ENCODE data around the gene CPT1B.

CPT1B gene

DNA sequence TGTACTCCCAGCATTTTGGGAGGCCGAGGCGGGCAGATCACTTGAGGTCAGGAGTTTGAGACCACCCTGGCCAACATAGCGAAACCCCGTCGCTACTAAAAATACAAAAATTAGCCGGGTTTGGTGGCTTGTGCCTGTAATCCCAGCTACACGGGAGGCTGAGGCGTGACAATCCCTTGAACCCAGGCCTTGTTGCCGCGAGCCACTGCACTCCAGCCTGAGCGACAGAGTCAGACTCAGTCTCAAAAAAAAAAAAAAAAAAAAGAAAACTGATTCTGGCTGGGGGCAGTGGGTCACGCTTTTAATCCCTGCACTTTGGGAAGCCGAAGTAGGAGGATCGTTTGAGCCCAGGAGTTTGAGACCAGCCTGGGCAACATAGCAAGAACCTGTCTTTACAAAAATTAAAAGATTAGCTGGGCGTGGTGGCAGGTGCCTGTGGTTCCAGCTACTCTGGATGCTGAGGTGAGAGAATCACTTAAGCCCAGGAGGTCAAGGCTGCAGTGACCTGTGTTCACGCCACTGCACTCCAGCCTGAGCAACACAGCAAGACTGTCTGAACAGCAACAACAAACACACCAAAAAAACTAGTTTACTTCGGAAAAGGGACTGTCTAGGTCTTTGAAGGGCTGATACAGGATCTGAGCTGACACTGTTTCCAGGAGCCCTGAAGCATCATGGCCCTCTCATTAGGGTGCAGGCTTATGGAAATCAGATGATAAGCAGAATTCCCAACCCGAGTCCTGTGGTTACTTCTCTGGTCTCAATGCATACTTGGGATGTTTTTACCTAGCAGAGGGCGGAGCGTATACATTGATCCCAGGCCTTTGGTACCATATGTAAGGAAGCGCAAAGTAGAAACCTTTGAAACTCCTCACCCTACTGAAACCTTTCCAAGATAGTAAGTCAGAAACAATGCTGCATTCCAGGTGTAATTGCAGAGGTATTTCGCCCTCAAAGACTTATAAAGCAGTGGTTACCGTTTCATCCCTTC, 6.2 kb upstream of the CPT1B start:
- DNase-seq, result no peak

DNA sequence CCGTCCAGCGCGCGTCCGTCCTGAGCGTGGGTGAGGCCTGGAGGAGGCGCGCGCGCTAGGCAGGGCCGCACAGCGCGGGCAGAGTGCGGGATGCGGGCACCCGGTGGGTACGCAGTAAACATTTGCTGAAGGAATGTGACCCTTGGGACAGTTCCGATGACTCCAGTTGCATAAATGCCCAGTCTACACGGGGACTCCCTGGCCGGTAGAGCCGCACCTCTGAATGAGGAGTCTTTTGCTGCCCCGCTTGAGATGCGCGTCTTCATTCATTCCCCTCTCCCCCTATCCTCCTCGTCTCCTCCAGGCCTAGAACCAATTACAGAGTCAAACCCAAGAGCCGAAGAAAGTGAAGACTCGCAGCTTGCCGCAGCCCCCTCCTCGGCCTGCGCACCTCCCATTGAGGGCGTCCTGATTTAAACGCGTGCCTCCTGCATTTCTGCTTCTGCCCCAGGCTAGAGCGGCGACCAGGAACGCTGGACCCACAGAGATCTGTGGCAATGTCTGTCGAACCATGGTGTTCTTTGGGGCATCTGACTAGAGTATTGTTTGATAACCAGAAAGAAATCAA, 5.2 kb upstream of the CPT1B start:
- DNase-seq, result no peak

DNA sequence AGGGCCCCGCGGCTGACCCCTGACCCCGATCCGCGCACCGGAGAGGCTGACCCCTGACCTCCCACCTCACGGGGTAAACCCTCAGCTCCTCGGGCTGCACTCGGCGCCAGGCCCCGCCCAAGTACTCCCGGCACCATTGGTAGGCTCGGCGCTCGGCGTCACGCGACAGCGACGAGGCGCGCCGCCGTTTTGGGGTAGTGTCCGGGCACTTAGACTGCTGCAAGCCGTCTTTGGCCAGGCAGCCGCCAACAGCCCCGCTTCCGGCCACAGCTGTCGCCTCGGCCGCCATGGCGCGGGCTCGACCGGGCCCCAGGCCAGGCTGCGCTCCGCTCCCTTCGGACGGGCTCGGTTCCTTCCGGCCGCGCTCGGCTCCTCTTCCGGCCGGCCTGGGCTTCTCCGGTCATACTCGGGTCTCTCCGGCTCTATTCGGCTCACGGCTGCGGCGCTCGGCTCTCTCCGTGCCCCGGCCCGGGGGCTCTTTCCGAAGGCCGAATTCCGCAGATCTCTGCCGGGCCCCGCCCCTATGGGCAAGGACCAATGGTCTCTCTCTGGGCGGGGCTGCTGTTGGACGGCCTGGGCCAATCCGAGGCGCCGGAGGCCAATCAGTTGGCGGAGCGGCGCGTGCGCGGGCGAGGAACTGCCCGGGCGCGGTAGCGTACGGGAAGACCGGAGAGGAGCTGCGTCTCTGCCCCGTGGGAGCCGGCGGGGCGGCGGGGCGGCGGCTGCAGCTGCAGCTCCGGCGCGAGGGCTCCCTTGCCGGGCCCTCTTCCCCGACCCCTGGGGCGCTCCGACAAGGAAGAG, 4.5 kb upstream of the CPT1B start, which contains the start of gene CHKB:
Gene CHKB, minus strand, starts transcription at position 357 of the 801 bp plus-strand sequence. Its CDS starts 68 bp downstream, at position 289.
- peak; percentile 99 for DNase-seq

DNA sequence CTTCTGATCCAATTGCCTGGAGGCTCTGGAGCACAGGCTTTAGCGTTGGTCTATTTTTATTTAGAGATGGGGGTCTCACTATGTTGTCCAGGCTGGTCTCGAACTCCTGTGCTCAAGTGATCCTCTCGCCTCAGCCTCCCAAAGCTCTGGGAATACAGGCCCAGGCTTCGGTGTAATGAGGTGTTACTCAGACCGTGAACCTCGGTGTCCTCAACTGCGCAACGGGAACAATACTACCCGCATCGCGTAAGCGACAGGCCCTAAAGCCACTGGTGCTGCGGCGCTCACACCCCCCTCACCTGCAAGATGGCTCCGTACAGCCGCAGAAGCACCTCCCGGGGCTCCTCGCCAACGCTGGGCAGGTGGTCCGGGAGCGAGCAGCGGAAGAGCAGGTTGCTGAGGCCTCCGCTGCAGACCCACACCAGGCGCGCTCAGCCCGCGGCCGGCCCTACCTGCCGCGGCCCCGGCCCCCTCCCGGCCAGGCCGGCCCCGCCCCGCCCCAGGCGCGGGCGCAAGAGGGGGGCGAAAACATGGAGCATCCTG, 3.8 kb upstream of the CPT1B start:
- DNase-seq, result peak; percentile 26

DNA sequence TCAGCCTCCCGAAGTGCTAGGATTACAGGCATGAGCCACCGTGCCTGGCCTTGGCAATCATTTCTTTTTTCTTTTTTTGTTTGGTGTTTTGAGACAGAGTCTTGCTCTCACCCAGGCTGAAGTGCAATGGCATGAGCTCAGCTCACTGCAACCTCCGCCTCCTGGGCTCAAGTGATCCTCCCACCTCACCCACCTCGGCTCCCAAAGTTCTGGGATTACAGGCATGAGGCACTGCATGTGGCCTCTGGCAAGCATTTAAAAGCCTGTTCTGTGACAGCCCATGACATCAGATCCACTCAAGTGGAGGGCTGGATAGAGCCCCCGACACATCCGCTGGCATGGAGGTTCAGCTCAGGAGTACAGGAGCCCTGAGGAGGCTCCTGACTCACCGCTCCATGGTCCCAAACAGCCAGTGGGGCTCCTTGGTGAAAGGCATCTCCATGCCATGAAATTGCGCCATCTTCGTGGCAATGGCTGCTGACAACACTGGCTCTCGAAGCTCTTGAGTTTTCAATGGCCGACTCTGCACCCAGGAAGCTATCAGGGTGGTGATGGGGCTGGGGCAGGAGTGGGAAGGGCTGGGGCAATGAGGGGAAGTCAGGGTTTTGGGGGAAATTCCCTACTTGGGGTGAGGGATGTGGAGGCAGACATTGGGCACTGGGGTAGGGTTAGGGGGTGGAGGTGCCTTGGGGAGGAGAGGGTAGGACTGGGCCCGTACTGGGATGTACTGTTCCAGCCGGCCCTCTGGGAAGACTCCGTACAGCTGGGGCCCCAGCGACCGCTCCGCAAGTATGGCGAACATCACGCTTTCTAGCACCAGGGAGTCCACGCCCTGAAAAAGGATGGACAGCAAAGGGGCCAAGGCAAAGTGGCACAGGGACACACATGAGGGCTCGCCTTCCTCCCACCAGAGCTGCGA, 3.1 kb upstream of the CPT1B start:
- no peak for DNase-seq

DNA sequence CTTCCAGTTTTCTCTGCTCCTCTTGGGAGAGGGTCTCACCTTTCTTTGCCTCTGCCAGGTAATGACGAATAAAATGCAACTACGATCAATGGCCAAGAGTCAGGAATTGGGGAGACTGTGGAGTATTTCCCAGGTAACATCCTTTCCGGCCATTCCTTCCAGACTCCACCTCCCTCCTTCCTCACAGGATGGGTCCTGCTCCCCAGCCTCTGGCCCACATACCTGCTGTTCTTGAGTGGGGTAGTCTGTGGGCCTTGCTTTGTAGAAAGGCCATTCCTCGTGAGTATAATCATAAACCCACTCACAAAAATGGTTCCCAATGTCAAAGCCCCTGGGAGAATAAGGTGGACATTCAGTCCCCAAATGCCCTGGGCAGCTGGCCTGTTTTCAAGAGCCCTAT, 1.5 kb upstream of the CPT1B start:
- DNase-seq, result no peak

DNA sequence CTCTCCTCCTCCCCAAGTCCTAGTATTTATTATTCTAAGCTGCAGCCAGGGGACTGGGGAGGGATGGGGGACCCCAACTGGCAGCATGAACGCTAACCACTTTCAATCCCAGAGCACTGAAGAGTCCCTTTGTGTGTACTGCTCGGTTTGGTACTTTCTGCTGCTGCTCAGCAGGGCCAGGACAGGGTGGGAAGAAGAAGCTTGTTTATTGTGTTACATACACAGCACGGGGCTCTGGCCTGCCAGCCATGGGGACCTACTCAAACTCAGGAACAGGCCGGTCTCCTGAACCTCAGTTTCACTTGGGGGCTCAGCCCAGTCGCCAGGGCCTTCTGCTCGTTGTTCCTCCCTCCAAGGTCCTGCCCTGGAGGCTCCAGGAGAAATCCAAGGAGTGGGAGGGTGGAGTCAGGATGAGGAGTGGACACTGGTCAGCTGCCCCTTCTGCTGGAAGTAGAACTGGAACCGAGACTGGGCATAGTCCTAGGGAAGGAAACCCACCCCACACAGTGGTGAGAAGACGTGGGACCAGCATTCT, 616 bp upstream of the CPT1B start:
- no peak for DNase-seq

DNA sequence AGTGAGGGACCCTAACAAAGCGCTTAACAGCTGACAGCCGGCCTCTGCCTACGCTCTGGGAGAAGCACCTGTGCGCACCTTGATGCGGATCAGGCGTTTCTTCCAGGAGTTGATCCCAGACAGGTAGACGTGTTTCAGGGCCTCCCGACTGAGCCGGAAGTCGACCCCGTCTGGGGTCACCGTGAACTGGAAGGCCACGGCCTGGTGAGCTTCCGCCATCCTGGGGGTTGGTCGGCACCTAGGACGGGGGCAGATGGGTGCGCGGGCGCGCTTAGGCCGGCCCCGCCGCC, 585 bp downstream of the CPT1B start:
- DNase-seq, result no peak

DNA sequence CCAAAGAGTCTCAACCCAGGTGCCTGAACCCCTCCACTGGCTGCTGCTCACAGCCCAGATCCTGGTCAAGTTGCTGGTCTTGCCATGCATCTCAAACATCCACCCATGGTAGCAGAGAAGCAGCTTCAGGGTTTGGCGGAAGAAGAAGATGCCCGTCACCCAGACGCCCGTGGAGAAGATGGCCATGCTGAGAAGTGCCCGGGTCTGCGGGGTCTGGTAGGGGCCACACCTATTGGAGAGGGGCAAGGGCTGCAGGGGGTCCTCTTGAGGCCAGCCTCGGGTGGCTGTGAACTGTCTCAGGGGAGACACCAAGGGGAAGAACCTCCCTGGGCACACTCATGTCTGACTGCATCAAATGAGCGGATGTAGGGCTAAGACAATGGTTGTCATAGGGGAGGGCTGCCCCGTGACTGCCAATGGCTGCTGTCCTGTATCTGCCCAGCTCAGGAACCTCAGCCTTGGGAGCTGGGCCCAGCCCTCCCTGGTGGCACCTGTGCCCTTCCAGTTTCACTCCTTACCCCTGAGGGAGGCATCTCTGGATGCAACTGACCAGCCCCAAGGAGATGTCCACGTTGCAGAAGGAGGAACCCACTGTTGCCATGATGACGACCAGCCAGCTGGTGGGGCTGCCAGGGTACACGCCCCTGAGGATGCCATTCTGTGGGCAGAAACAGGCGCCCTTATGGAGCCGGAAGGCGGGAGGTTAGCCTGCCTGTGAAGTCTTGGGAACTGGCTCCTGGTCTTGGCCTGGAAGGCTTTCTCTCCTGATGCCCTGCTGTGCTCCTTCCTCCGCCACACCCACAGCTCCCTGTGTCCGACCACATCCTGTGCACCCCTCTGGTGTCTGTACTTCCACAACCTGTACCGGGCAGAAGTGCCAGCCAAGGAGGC, 1.2 kb downstream of the CPT1B start:
- DNase-seq, result no peak

DNA sequence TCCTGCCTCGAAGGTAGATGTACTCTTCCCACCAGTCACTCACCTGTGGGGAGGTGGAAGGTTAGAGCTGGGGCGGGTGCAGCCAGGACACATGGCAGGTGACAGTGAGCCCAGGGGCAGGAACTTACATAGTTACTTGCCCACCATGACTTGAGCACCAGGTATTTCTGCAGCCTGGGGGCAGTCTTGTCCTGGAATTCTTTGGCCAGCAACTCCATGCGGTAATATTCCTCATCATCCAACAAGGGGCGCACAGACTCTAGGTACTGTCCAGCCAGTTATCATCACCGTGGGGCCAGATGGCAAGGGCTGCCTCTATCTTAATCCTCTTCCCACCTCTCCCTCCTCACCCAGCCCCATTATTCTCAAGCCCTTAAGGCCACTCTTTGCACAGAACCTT, 2.2 kb downstream of the CPT1B start:
- peak; percentile 60 for DNase-seq

DNA sequence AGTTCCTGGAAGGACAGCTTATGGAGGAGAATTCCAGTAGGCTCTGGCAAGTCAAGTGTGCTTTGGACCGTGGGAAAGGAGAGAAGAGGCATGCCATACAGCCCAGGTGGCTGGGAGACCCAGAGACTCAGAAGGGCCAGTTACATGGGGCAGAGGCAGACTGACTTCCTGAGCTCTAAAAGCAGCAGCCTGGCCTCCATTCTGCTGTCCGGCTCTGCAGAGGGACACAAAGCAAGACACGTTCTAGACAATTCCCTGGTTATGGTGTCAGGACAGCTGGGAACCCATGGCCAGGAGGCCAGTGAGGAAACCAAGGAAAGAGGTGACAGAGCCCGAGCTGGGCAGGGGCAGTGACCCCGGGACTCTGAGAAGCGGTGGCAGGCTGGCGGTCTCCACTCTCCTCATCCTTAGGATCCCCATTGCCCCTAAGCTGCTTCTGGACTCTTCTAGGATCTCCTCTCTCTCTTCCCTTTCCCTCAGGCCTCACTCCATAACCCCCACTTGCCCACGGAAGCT, 2.7 kb downstream of the CPT1B start:
- DNase-seq, result no peak

DNA sequence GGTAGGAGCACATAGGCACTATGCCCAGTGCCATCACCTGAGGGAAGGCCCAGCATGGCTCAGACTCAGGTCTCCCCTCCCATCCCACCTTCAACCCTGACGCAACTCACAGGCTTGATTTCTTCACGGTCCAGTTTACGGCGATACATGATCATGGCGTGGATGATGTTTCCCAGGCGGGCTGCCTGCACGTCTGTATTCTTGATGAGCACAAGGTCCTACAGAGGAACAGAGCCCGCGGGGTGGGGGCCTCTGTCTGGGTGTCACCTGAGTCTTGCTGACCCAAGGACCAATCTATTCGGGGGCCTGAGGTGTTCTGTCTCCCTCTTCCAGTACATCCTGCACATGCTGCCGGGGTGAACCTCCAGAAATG, 3.9 kb downstream of the CPT1B start:
- no peak for DNase-seq

DNA sequence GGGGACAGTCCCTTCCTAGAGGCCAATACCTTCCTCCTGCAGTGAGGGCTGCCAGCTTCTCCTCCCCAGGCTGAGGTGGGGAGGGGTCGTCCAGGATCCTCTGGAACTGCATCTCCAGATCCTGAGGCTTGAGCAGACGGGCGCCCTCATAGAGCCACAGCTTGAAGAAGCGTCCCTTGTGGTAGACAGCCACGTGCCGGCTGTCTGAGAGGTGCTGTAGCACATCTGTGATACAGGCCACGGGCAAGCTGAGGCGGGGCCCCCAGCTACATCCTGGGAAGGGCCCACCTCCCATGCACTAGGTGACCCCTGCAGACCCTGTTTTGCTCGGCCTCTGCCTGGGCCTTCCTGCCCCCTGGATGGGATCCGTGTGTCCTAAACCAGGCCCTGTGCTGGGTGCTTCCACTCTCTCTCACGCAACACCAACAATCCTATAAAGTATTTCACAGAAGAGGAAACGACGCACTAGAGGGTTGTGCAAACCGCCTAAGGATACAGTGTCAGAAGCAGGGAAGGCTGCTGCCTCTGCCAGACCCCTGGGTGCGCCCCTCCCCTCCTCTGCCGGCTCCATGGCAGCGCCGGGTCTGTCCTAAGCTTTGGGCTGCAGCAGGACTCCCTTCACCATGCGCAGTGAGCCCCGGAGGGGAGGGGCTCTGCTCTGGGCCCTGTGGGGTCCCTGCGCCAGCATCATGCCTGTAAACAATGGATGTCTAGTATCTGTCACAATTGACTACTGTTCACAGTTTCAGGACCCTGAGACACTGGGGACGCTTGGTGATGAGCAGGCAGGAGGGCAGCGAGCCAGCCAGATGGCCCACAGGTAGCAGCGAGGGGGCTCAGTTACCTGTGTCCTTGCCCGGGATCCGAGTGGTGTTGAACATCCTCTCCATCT, 4.5 kb downstream of the CPT1B start:
- DNase-seq, result no peak

DNA sequence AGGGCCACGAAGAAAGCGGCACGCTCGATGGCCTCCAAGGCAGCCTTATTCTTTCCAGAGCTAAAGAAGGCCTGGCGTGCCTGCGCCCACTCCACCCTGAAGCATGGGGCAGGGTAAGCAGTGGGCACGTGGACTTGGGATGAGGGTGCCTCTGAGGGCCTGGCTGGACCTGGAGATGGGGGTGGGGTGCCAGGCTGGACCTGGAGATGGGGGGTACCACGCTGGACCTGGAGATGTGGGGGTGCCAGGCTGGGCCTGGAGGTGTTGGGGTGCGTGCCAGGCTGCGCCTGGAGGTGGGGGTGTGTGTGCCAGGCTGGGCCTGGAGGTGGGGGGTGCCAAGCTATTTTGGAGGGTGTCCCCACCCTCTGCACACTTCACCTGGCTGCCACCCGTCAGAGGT, 5.3 kb downstream of the CPT1B start:
- no peak for DNase-seq

DNA sequence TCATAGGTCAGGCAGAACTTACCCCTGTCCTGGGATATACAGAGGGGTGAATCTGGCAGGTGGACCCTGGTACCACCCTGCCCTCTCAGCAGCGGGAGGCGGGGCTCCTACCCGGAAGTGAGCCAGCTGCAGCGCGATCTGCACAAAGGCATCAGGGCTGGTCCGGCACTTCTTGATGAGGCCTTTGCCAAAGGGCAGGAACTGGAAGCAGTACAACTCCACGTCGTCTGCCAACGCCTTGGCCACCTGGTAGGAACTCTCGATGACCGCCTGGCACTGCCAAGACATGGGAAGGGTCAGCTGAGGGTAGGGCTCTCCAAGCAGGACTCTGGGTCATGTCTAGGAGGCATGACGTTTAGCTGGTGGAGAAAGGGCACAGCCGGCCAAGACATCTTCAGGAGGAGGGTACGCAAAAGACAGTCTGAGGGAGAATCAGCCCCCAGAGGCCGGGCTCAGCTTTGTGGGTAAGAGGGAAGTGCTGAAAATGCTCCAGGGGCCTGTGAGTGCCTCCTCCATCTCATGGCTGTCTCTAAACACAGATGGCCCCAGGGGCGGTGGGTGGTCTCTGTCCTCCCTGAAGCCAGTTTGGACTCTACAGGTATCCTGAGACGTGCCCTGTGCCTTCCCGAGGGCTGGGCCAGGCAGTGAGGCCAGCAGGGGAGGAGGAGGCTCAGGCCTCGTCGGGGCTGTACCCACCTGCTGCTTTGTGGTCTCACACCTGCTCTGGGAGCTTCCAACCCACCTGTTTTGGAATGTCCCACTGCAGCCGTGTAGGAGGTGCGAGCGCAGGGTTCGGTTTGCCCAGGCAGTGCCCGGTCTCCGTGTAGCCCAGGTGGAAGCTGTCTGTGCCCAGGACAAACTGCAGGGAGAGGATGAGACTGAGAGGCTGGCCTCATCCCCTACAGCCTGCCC, 6.7 kb downstream of the CPT1B start:
- no peak for DNase-seq

DNA sequence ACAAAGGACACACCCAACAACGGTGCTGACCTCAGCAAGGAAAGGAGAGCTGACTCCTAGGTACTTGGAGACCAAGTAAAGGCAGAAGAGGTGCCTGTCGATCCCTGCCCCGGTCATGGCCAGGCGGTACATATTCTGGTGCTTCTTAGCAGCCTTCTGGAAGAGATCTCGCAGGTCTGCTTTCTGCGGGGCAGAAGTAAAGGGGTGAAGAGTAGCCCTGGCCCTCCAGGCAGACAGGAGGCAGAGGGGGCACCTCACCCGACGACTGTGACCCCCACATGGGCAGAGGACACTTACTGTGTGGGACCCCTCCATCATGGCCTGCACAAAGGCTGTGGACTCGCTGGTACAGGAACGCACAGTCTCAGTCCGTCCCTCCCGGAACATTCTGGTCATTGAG, 7.4 kb downstream of the CPT1B start:
- no peak for DNase-seq

DNA sequence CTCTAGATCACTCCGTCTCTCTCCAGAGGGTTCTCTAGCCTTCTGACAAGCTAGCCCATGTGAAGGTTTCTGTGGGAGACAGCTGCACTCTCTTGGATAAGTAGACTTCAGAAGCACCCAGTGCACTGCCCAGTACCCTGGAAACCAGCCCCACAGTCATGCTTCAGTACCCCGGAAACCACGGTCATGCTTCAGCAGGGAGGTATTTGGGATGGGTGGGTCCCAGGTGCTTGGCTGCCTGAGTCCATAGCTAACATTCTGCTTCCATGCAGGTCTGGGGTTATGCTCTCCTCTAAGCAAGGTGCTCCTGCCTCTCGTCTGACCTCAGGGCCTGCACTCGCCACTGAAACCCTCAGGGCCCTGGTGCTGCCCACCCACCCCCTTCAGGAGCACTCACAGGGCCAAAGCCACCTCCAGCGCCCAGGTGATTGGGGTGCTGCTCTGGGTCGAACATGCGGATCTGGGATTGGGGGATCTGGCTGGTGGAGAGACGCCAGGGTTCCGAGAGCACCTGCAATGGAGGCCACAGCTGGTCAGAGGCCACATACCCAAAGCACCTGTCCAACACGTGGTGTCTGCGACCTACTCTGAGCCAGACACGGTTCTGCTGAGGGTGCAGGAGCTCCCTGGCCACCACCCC, 8.2 kb downstream of the CPT1B start:
- DNase-seq, result no peak

DNA sequence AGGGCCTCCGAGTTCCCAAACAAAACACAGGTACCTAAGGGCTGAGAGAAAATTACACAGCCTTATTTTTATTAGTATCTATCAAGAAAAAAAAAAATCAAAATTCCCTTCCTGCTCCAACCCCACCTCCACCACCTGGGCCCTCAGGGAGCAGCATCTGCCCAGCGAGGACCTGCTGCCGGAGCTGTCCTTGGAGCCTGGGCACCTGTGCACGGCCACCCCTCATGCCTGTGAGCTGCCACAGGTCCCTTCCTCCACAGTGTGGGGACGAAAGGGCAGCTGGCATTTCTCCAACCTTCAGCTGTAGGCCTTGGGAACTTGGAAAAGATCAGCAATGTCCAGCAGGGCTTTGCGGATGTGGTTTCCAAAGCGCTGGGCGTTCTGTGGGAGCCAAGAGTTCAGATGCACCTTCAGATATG, 9.2 kb downstream of the CPT1B start:
- DNase-seq, result no peak
